Stimulated activated CD8-positive, alpha-beta memory T cell treated with anti-CD3 and anti-CD28 coated beads, Interleukin-12 subunit alpha, Interleukin-12 subunit beta, amount 100 ng/mL, for 4 hours (primary cell): ENCODE results near the gene CHD5.

Experiments used
- DNase-seq: peaks from one replicate; pipeline ENCODE4 v3.0.0-alpha.2; 2020; ENCODE audit warnings: low read depth

Gene CHD5

GRCh38 chr1:6099297-6099696 lies 80.8 kb downstream of the CHD5 start:
- DNase-seq = no peak

GRCh38 chr1:6098303-6099215 lies 81.6 kb downstream of the CHD5 start:
- DNase-seq = no peak

- DNase-seq = no peak
Observed at GRCh38 chr1:6097824-6098223, 82.3 kb downstream of the CHD5 start.

GRCh38 chr1:6097117-6097595 lies 83.0 kb downstream of the CHD5 start:
- no peak for DNase-seq

GRCh38 chr1:6096243-6097116 lies 83.6 kb downstream of the CHD5 start:
- no peak for DNase-seq

- no peak for DNase-seq
Observed at GRCh38 chr1:6095511-6096242, 84.4 kb downstream of the CHD5 start.

- no peak for DNase-seq
Observed at GRCh38 chr1:6094801-6095505, 85.2 kb downstream of the CHD5 start.

GRCh38 chr1:6094246-6094645 lies 85.9 kb downstream of the CHD5 start:
- DNase-seq = no peak

GRCh38 chr1:6093611-6094010 lies 86.5 kb downstream of the CHD5 start:
- DNase-seq = no peak

GRCh38 chr1:6093071-6093470 lies 87.0 kb downstream of the CHD5 start:
- DNase-seq = no peak

GRCh38 chr1:6092211-6092610 lies 87.9 kb downstream of the CHD5 start:
- no peak for DNase-seq

- no peak for DNase-seq
Observed at GRCh38 chr1:6091823-6092109, 88.4 kb downstream of the CHD5 start.

- no peak for DNase-seq
Observed at GRCh38 chr1:6090996-6091822, 88.9 kb downstream of the CHD5 start.

- DNase-seq = no peak
Observed at GRCh38 chr1:6090288-6090687, 89.8 kb downstream of the CHD5 start.

GRCh38 chr1:6088956-6089355 lies 91.2 kb downstream of the CHD5 start:
- DNase-seq = no peak

GRCh38 chr1:6087958-6088357 lies 92.2 kb downstream of the CHD5 start:
- DNase-seq = no peak

- no peak for DNase-seq
Observed at GRCh38 chr1:6087377-6087772, 92.7 kb downstream of the CHD5 start.

GRCh38 chr1:6086762-6087376 lies 93.3 kb downstream of the CHD5 start:
- no peak for DNase-seq

- no peak for DNase-seq
Observed at GRCh38 chr1:6086358-6086757, 93.8 kb downstream of the CHD5 start.

- no peak for DNase-seq
Observed at GRCh38 chr1:6085666-6086065, 94.5 kb downstream of the CHD5 start.
